ENCODE data around the gene SAE1. TPM values are rescaled to one million over a fixed set of nuclear protein-coding genes. Genes with fewer than 3 reads are reported as not detected.

SAE1 gene
- total and polyA plus RNA-seq, 2 donors (not counting 1 experiment from before 2014, with no cell fraction given), result 26.5 to 45.1 TPM

GRCh38 chr19:47157431-47158321, 27.0 kb downstream of the SAE1 start:
- Mint-ChIP-seq H3K27ac (peak overlapping the region; percentile 90), H3K27me3 (no peaks in the 10 kb centered on the region), H3K4me3 (peak overlapping the region; percentile 66), H3K4me1 (peaks cover 27% of the 10 kb centered on the region), H3K9me3 (ENCODE audit: insufficient read depth) (no peaks in the 10 kb centered on the region)
- no peaks in the 10 kb centered on the region for H3K27me3 ChIP-seq (replicated peaks in 1 of 4; ENCODE audit: control extremely low read depth in 1 of 4, control insufficient read depth in 3 of 4, insufficient read depth in 4 of 4, low read length in 3 of 4)
- peak overlapping the region; percentile 37 to 55 for H3K27ac ChIP-seq (ENCODE audit: low read length in 2 of 2)
- DNase-seq (peak; percentile 63), ATAC-seq (ENCODE audit: low read depth) (peak; percentile 53)
- no peaks in the 10 kb centered on the region for H4K20me1 ChIP-seq (ENCODE audit: control insufficient read depth, insufficient read depth, low read length, poor library complexity, severe bottlenecking)
- H3K9ac ChIP-seq (ENCODE audit: low read length), result peak overlapping the region; percentile 33
- TF ChIP-seq CTCF (IDR thresholded peaks at IDR 0.05), result no peak
- TF ChIP-seq EZH2 (IDR thresholded peaks at IDR 0.05; ENCODE audit: borderline replicate concordance, insufficient read depth, low read depth, low read length, poor library complexity, severe bottlenecking), result no peak
- H3K4me3 ChIP-seq (ENCODE audit: control extremely low read depth in 1 of 5, extremely low read depth in 1 of 5, insufficient read depth in 1 of 5, low read depth in 2 of 5, low read length in 4 of 5), result peak overlapping the region in 3 of 5 experiments; percentile 5 to 31 (median 15)
- no peaks in the 10 kb centered on the region for H3K79me2 ChIP-seq (ENCODE audit: control insufficient read depth, insufficient read depth, low read length)
- WGBS (ENCODE audit: insufficient coverage), result 60% methylated on average over 7 of the region's 10 CpGs
- peaks cover 3 to 29% of the 10 kb centered on the region in 2 experiments for H3K36me3 ChIP-seq (replicated peaks in 1 of 2; ENCODE audit: control extremely low read depth in 1 of 2, control insufficient read depth in 1 of 2, extremely low read depth in 1 of 2, insufficient read depth in 2 of 2, low read length in 1 of 2)
- peaks cover 24 to 28% of the 10 kb centered on the region in 2 donors for H3K4me1 ChIP-seq (ENCODE audit: control insufficient read depth in 2 of 2, insufficient read depth in 2 of 2, low read length in 2 of 2)
- intact Hi-C loops (cut with micrococcal nuclease), result no loop called here
- ChIA-PET CTCF (interaction anchor here (0.8 to 3.2 kb wide), 8 partner anchors 14 to 145 kb away, joined by 3 to 15 read pairs (median 4); no protein-coding TSS in a partner anchor), POLR2A (interaction anchor here (1.0 kb wide), 1 partner anchor 26 kb away, joined by 3 read pairs; no protein-coding TSS in a partner anchor)
- peak overlapping the region; percentile 55 for H2AFZ ChIP-seq (ENCODE audit: insufficient read depth, low read depth, low read length, poor library complexity, severe bottlenecking)
- peak overlapping the region; percentile 66 for H3K4me2 ChIP-seq (replicated peaks; ENCODE audit: low read depth, low read length, poor library complexity, severe bottlenecking)
- no peaks in the 10 kb centered on the region for H3K9me3 ChIP-seq (ENCODE audit: control extremely low read depth in 1 of 3, control insufficient read depth in 2 of 3, insufficient read depth in 1 of 3, low read length in 2 of 3)
